DND-41 (cell line): ENCODE results near the gene CELA2B.
"Not testable (repeated sequence)": the region's sequence is repeated elsewhere in the genome, so short reads cannot be mapped to it uniquely, and the experiment has no call there.

Source experiments
- ATAC-seq: fragments of 200-7000 bp; cut with Tn5 transposase; 3 replicates; pipeline ENCODE4 v1.9.1; 2021; ENCODE audit warnings: low read depth; ENCODE audit not compliant: insufficient read depth
- DNase-seq: peaks from one replicate; pipeline ENCODE4 v3.0.0-alpha.2; 2020
- H2AFZ ChIP-seq: 2 replicates; pipeline ENCODE4 v1.6.0; 2012; ENCODE audit warnings: low read depth, low read length
- H3K27ac ChIP-seq: 2 replicates; pipeline ENCODE4 v1.5.1; 2012; ENCODE audit warnings: low read length, inconsistent platforms
- H3K27me3 ChIP-seq: fragments of 200-600 bp; sonication (generic); 2 replicates; pipeline ENCODE4 v1.6.0; 2012; ENCODE audit warnings: low read length, mild to moderate bottlenecking, inconsistent platforms; ENCODE audit not compliant: insufficient read depth, poor library complexity
- H3K36me3 ChIP-seq: 2 replicates; pipeline ENCODE4 v1.5.1; 2012; ENCODE audit warnings: low read length, inconsistent platforms; ENCODE audit not compliant: insufficient read depth
- H3K4me1 ChIP-seq: 2 replicates; pipeline ENCODE4 v1.5.1; 2012; ENCODE audit warnings: mild to moderate bottlenecking, low read length; ENCODE audit not compliant: insufficient read depth
- H3K4me2 ChIP-seq: 2 replicates; pipeline ENCODE4 v1.6.0; 2012; ENCODE audit warnings: mild to moderate bottlenecking, moderate library complexity, low read length, inconsistent platforms; ENCODE audit not compliant: insufficient read depth
- H3K4me3 ChIP-seq, 2 experiments: fragments of 200-600 bp in 1 of 2; shearing (Covaris generic) in 1 of 2; 2 replicates each; pipeline ENCODE4 v1.5.1; 2012 to 2016; ENCODE audit warnings: inconsistent platforms in 2 of 2, low read length in 2 of 2, mild to moderate bottlenecking in 2 of 2, low read depth in 1 of 2, moderate library complexity in 1 of 2
- H3K79me2 ChIP-seq: 2 replicates; pipeline ENCODE4 v1.6.0; 2012; ENCODE audit warnings: low read length, inconsistent platforms; ENCODE audit not compliant: insufficient read depth
- H3K9ac ChIP-seq: 2 replicates; pipeline ENCODE4 v1.6.0; 2012; ENCODE audit warnings: low read depth, mild to moderate bottlenecking, inconsistent platforms, low read length, moderate library complexity
- H3K9me3 ChIP-seq: 2 replicates; pipeline ENCODE4 v1.5.1; 2012; ENCODE audit warnings: low read length, moderate library complexity, mild to moderate bottlenecking, inconsistent platforms; ENCODE audit not compliant: insufficient read depth, severe bottlenecking
- H4K20me1 ChIP-seq: 2 replicates; pipeline ENCODE4 v1.6.0; 2012; ENCODE audit warnings: low read length; ENCODE audit not compliant: insufficient read depth
- EZH2 ChIP-seq: IDR thresholded peaks from 3 replicates; pipeline ENCODE4 v1.6.1; 2012; ENCODE audit warnings: borderline replicate concordance, low read depth, mild to moderate bottlenecking, moderate library complexity, low read length, inconsistent platforms; ENCODE audit not compliant: severe bottlenecking
- TF ChIP-seq, protein P1 (sequence below): IDR thresholded peaks from 2 replicates; pipeline ENCODE4 v1.5.1; 2012; ENCODE audit warnings: borderline replicate concordance, low read length, moderate library complexity, mild to moderate bottlenecking; ENCODE audit not compliant: poor library complexity, severe bottlenecking; ENCODE audit errors: extremely low read depth

Gene CELA2B

GRCh38 chr1:15469361-15469760, 6.5 kb upstream of the CELA2B start:
- ATAC-seq (no peak), DNase-seq (no peak)
- H3K36me3 ChIP-seq, result no peaks in the 10 kb centered on the region
- no peaks in the 10 kb centered on the region for H3K27me3 ChIP-seq
- no peak overlapping the region for H3K4me3 ChIP-seq
- H3K9ac ChIP-seq, result no peak overlapping the region
- no peaks in the 10 kb centered on the region for H3K79me2 ChIP-seq
- no peak overlapping the region for H3K4me2 ChIP-seq
- H3K27ac ChIP-seq, result no peak overlapping the region
- H3K4me1 ChIP-seq, result no peaks in the 10 kb centered on the region
- no peak for TF ChIP-seq EZH2
- TF ChIP-seq, protein P1, sequence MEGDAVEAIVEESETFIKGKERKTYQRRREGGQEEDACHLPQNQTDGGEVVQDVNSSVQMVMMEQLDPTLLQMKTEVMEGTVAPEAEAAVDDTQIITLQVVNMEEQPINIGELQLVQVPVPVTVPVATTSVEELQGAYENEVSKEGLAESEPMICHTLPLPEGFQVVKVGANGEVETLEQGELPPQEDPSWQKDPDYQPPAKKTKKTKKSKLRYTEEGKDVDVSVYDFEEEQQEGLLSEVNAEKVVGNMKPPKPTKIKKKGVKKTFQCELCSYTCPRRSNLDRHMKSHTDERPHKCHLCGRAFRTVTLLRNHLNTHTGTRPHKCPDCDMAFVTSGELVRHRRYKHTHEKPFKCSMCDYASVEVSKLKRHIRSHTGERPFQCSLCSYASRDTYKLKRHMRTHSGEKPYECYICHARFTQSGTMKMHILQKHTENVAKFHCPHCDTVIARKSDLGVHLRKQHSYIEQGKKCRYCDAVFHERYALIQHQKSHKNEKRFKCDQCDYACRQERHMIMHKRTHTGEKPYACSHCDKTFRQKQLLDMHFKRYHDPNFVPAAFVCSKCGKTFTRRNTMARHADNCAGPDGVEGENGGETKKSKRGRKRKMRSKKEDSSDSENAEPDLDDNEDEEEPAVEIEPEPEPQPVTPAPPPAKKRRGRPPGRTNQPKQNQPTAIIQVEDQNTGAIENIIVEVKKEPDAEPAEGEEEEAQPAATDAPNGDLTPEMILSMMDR, result no peak
- H4K20me1 ChIP-seq, result no peaks in the 10 kb centered on the region
- no peak overlapping the region for H2AFZ ChIP-seq
- H3K9me3 ChIP-seq, result no peaks in the 10 kb centered on the region

- not testable (repeated sequence) for H3K27ac ChIP-seq, H3K4me2 ChIP-seq, H2AFZ ChIP-seq, H3K9me3 ChIP-seq, H3K9ac ChIP-seq, H3K36me3 ChIP-seq, H3K79me2 ChIP-seq, H3K4me1 ChIP-seq, ATAC-seq, H3K4me3 ChIP-seq, DNase-seq, H4K20me1 ChIP-seq, H3K27me3 ChIP-seq
Measured at GRCh38 chr1:15469821-15470448, 6.0 kb upstream of the CELA2B start.

DNA sequence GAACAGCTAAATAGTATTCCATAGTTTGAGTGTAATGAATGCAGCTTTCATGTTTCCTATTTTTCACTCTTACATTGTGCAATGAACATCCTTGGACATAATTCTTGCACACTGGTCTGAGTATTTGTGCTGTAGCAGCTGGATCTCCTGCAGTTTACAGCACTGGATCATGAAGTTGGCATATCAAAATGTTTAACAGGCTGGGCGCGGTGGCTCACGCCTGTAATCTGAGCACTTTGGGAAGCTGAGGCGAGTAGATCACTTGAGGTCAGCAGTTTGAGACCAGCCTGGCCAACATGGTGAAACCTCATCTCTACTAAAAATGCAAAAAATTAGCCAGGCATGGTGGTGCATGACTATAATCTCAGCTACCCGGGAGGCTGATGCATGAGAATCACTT, 4.8 kb upstream of the CELA2B start:
- DNase-seq, H3K27ac ChIP-seq, H3K4me1 ChIP-seq, H4K20me1 ChIP-seq, H3K36me3 ChIP-seq, ATAC-seq, H3K4me2 ChIP-seq, H3K9ac ChIP-seq, H3K79me2 ChIP-seq, H3K4me3 ChIP-seq, H3K27me3 ChIP-seq, H2AFZ ChIP-seq, H3K9me3 ChIP-seq: not testable (repeated sequence)

DNA sequence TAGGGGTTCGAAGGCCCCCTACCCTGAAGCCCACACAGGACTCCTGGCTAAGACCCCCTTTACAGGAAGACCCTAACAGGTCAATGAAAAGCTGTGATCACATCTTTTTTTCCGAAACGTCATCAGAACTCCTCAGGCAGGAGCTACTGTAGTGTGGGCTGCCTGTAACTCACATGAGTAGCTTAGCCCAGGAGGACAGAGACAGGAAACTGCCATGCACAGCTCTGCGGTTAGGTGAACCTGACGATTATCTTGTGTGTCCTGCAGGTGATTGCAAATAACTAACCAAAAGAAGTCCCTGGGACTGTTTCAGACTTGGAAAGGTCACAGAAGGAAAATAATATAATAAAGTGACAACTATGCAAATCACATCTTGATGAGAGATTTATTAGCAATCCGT, 4.2 kb upstream of the CELA2B start:
- H4K20me1 ChIP-seq, H3K9me3 ChIP-seq, H3K9ac ChIP-seq, H3K4me3 ChIP-seq, DNase-seq, ATAC-seq, H3K4me1 ChIP-seq, H3K79me2 ChIP-seq, H3K36me3 ChIP-seq, H3K4me2 ChIP-seq, H3K27me3 ChIP-seq, H2AFZ ChIP-seq, H3K27ac ChIP-seq: not testable (repeated sequence)

DNA sequence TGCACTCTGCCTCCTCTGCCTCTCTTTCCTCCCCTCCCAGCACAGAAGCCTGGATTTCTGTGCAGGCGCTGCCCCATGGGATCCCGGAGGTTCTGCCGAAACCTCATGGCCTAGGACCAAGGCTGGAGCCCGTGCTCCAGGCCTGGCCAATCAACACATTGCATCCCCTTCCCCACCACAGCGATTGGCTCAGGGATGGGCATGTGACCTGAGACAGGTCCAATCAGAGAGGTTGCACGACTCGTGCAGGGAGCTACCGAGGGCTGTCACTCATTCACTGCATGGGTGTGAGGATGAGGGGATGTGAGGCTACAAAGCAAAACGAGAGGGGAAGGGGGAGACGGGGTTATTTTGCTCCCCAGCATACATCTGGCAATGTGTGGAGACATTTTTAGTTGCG, 3.3 kb upstream of the CELA2B start:
- no peaks in the 10 kb centered on the region for H4K20me1 ChIP-seq
- no peak for ATAC-seq
- no peak overlapping the region for H2AFZ ChIP-seq
- H3K36me3 ChIP-seq, result no peaks in the 10 kb centered on the region
- no peak overlapping the region for H3K4me3 ChIP-seq
- H3K4me1 ChIP-seq, result no peaks in the 10 kb centered on the region
- no peaks in the 10 kb centered on the region for H3K27me3 ChIP-seq
- H3K9me3 ChIP-seq, result no peaks in the 10 kb centered on the region
- no peaks in the 10 kb centered on the region for H3K79me2 ChIP-seq
- H3K27ac ChIP-seq, result no peak overlapping the region
- H3K4me2 ChIP-seq, result no peak overlapping the region
- DNase-seq, result no peak
- H3K9ac ChIP-seq, result no peak overlapping the region
- TF ChIP-seq EZH2, result no peak
- TF ChIP-seq, protein P1, result no peak
